Caco-2 (cell line): Measurements from ENCODE around the gene TOMM5. TPM values are rescaled to one million over a fixed set of nuclear protein-coding genes. Genes with fewer than 3 reads are reported as not detected.

Experiments used
- BruUV-seq: library from RNA; stranded (reverse); fragments of 400-500 nt; replicated peaks from 2 replicates; lab custom pipeline; 2021; lab: Mats Ljungman, UMichigan
- CTCF ChIA-PET: fragments of 300-600 bp; sonication (Branson Sonifier 250); formaldehyde crosslinking; loops from one replicate; lab custom pipeline; 2022; ENCODE audit warnings: antibody characterized with exemption; lab: Charles Lee
- POLR2A ChIA-PET: fragments of 300-600 bp; sonication (Branson Sonifier 250); formaldehyde crosslinking; loops from one replicate; lab custom pipeline; 2022; ENCODE audit warnings: antibody characterized with exemption; lab: Charles Lee
- DNase-seq, 2 experiments: peaks; one replicate each; pipeline versions ENCODE4 v3.0.0 to v3.0.0-alpha.2; 2020 to 2022
- H3K27me3 ChIP-seq: replicated peaks from 2 replicates; pipeline ENCODE4 v1.6.0; 2011; ENCODE audit warnings: low read length; ENCODE audit not compliant: control insufficient read depth, insufficient read depth
- H3K36me3 ChIP-seq: 2 replicates; pipeline ENCODE4 v1.5.1; 2011; ENCODE audit warnings: low read length; ENCODE audit not compliant: control insufficient read depth, insufficient read depth
- H3K4me1 ChIP-seq: fragments of 250-450 bp; sonication (Bioruptor Pico); 2 replicates; pipeline ENCODE4 v1.5.1; 2020; ENCODE audit warnings: mild to moderate bottlenecking
- H3K4me3 ChIP-seq: 2 replicates; pipeline ENCODE4 v1.5.1; 2011; ENCODE audit warnings: low read depth, mild to moderate bottlenecking, control low read depth, low read length
- H3K9me3 ChIP-seq: fragments of 250-450 bp; sonication (Bioruptor Pico); 2 replicates; pipeline ENCODE4 v1.5.1; 2020; ENCODE audit warnings: mild to moderate bottlenecking, moderate library complexity
- H3K27ac Mint-ChIP-seq: one replicate; pipeline ENCODE4 v1.8.0; 2022; ENCODE audit warnings: mixed read lengths; ENCODE audit not compliant: unreplicated experiment
- H3K27me3 Mint-ChIP-seq: one replicate; pipeline ENCODE4 v1.8.0; 2022; ENCODE audit warnings: mixed read lengths; ENCODE audit not compliant: insufficient read depth, unreplicated experiment
- H3K36me3 Mint-ChIP-seq: one replicate; pipeline ENCODE4 v1.8.0; 2022; ENCODE audit warnings: mild to moderate bottlenecking, mixed read lengths; ENCODE audit not compliant: insufficient read depth, unreplicated experiment
- H3K4me1 Mint-ChIP-seq: one replicate; pipeline ENCODE4 v1.8.0; 2022; ENCODE audit warnings: low read depth, mixed read lengths; ENCODE audit not compliant: unreplicated experiment
- H3K4me3 Mint-ChIP-seq: one replicate; pipeline ENCODE4 v1.8.0; 2022; ENCODE audit warnings: mild to moderate bottlenecking, moderate library complexity, mixed read lengths; ENCODE audit not compliant: unreplicated experiment
- H3K9me3 Mint-ChIP-seq: one replicate; pipeline ENCODE4 v1.8.0; 2022; ENCODE audit warnings: mixed read lengths; ENCODE audit not compliant: unreplicated experiment
- intact Hi-C: fragments of 100-400 bp; cut with micrococcal nuclease; formaldehyde crosslinking; loops from one replicate; pipeline ENCODE4 v1.10.0; 2022; ENCODE audit not compliant: unreplicated experiment
- total RNA-seq: library from RNA; stranded (reverse); gene quantifications from 2 replicates; pipeline ENCODE4 v1.2.3, GENCODE V29; 2022
- TF ChIP-seq, protein P1 (sequence below), 2 experiments: fragments of 200-600 bp in 1 of 2; IDR thresholded peaks; 1 replicate in 1 of 2; 2 replicates in 1 of 2; pipeline versions ENCODE4 v1.5.1 to v1.8.0; 2011 to 2022; ENCODE audit warnings: antibody characterized with exemption in 1 of 2, control low read depth in 1 of 2, inconsistent platforms in 1 of 2, low read depth in 1 of 2, low read length in 1 of 2, mild to moderate bottlenecking in 1 of 2, moderate library complexity in 1 of 2; ENCODE audit not compliant: insufficient read depth in 1 of 2, severe bottlenecking in 1 of 2, unreplicated experiment in 1 of 2

Gene TOMM5
- total RNA-seq, 1 experiment from 2014 or later = 185 TPM

DNA sequence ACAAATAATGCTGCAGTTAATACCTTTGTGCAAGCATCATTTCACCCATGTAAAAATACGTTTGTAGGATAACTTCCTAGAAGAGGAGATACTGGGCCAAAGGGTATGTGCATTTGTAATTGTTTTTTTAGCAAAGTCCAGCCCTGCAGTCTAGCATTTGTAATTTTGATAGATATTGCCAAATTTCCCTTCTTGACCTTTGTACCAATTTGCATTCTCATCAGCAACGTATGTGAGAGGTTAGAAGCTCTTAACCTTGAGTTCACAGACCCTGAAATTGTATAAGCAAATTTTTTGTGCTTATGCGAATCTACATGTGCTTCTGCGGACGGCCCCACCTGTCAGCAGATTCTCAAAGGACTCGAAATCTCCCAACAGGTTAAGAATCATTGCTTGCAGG is 18.6 kb upstream of the TOMM5 start:
- Mint-ChIP-seq H3K27me3 (peaks cover 10% of the 10 kb centered on the region), H3K4me1 (no peaks in the 10 kb centered on the region), H3K9me3 (no peaks in the 10 kb centered on the region), H3K27ac (no peak overlapping the region), H3K36me3 (no peaks in the 10 kb centered on the region), H3K4me3 (no peak overlapping the region)
- TF ChIP-seq, protein P1, sequence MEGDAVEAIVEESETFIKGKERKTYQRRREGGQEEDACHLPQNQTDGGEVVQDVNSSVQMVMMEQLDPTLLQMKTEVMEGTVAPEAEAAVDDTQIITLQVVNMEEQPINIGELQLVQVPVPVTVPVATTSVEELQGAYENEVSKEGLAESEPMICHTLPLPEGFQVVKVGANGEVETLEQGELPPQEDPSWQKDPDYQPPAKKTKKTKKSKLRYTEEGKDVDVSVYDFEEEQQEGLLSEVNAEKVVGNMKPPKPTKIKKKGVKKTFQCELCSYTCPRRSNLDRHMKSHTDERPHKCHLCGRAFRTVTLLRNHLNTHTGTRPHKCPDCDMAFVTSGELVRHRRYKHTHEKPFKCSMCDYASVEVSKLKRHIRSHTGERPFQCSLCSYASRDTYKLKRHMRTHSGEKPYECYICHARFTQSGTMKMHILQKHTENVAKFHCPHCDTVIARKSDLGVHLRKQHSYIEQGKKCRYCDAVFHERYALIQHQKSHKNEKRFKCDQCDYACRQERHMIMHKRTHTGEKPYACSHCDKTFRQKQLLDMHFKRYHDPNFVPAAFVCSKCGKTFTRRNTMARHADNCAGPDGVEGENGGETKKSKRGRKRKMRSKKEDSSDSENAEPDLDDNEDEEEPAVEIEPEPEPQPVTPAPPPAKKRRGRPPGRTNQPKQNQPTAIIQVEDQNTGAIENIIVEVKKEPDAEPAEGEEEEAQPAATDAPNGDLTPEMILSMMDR (IDR thresholded peaks at IDR 0.05; ENCODE audit: insufficient read depth in 1 of 2, low read depth in 1 of 2, low read length in 1 of 2, severe bottlenecking in 1 of 2, unreplicated experiment in 1 of 2) = no peak
- no TSS peak for BruUV-seq
- Histone ChIP-seq H3K9me3 (no peaks in the 10 kb centered on the region), H3K4me1 (no peaks in the 10 kb centered on the region), H3K36me3 (no peaks in the 10 kb centered on the region), H3K27me3 (no peaks in the 10 kb centered on the region), H3K4me3 (no peak overlapping the region)
- ChIA-PET POLR2A (no interaction called here), CTCF (no interaction called here)
- intact Hi-C loops = no loop called here
- no peak for DNase-seq

DNA sequence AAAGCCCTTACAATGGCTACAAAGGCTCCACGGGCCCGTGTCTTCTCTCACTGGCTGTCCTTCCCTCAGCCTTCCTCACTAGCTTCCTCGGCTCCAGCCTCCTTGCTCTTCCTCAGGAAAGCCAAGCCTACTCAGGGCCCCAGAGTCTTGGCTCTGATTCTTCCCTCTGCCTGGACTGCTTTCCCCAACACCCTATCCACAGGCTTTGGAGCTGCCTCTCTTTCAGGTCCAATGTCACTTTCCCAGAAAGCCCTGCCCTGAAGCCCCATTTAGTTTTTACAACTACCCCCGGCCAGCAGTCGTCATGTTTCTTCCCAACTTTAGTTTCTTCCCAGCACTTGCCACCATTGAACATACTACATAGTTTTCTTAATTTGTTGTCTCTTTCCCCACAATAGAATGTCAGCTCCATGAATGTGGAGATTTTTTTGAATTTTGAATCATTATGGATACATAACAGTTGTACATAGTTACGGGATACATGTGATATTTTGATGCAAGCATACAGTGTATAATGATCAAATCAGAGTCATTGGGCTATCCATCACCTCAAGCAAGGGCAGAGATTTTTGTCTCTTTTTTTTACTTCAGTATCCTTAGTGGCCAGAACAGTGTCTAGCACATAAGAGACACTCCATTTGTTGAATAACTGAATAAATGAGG is 17.5 kb upstream of the TOMM5 start:
- H3K27me3 ChIP-seq = no peaks in the 10 kb centered on the region
- Mint-ChIP-seq H3K27ac (no peak overlapping the region), H3K9me3 (no peaks in the 10 kb centered on the region), H3K4me3 (no peak overlapping the region), H3K27me3 (peaks cover 10% of the 10 kb centered on the region), H3K36me3 (no peaks in the 10 kb centered on the region), H3K4me1 (no peaks in the 10 kb centered on the region)
- H3K36me3 ChIP-seq = no peaks in the 10 kb centered on the region
- intact Hi-C loops = no loop called here
- H3K4me3 ChIP-seq = no peak overlapping the region
- no peaks in the 10 kb centered on the region for H3K9me3 ChIP-seq
- DNase-seq = no peak
- TF ChIP-seq, protein P1 (IDR thresholded peaks at IDR 0.05; ENCODE audit: insufficient read depth in 1 of 2, low read depth in 1 of 2, low read length in 1 of 2, severe bottlenecking in 1 of 2, unreplicated experiment in 1 of 2) = no peak
- BruUV-seq = no TSS peak
- ChIA-PET CTCF (no interaction called here), POLR2A (no interaction called here)
- no peaks in the 10 kb centered on the region for H3K4me1 ChIP-seq

DNA sequence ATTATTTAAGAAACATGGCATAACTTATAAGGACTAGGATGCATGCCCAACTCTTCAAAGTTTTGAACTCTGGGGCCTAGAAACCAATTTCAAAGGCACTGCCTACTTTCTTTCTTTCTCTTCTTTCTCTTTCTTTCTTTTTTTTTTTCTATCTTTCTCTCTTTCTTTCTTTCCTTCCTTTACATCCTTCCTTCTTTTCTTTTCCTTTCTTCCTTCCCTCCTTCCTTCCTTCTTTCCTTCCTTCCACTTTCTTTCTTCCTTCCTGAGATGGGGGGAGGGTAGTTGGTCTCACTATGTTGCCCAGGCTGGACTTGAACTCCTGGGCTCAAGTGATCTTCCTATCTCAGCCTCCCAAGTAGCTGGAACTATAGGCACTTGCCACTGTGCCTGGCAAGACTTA is 15.9 kb upstream of the TOMM5 start:
- no peaks in the 10 kb centered on the region for H3K9me3 ChIP-seq
- H3K36me3 ChIP-seq = no peaks in the 10 kb centered on the region
- Mint-ChIP-seq H3K27me3 (peaks cover 8% of the 10 kb centered on the region), H3K4me3 (no peak overlapping the region), H3K36me3 (no peaks in the 10 kb centered on the region), H3K9me3 (no peaks in the 10 kb centered on the region), H3K27ac (no peak overlapping the region), H3K4me1 (peaks cover 2% of the 10 kb centered on the region)
- POLR2A ChIA-PET = no interaction called here
- H3K4me1 ChIP-seq = peaks cover 1% of the 10 kb centered on the region
- no TSS peak for BruUV-seq
- CTCF ChIA-PET = no interaction called here
- intact Hi-C loops = no loop called here
- H3K27me3 ChIP-seq = no peaks in the 10 kb centered on the region
- H3K4me3 ChIP-seq = no peak overlapping the region
- TF ChIP-seq, protein P1 (IDR thresholded peaks at IDR 0.05; ENCODE audit: insufficient read depth in 1 of 2, low read depth in 1 of 2, low read length in 1 of 2, severe bottlenecking in 1 of 2, unreplicated experiment in 1 of 2) = no peak
- DNase-seq = no peak
